Fibroblast of lung (primary cell): ENCODE measurements around the gene FAM13B. TPM values are rescaled to one million over a fixed set of nuclear protein-coding genes. Genes with fewer than 3 reads are reported as not detected.

ENCODE experiments used
- DNase-seq, 2 donors: peaks; one replicate each; pipeline versions ENCODE4 v3.0.0 to v3.0.0-alpha.2; 2010; ENCODE audit warnings: low read depth in 2 of 2
- H2AFZ ChIP-seq: 2 replicates; pipeline ENCODE4 v1.5.1; 2012; ENCODE audit warnings: low read length, control low read depth, inconsistent platforms
- H3K27ac ChIP-seq: 2 replicates; pipeline ENCODE4 v1.5.1; 2011; ENCODE audit warnings: low read length, control low read depth; ENCODE audit not compliant: insufficient read depth
- H3K27me3 ChIP-seq: 2 replicates; pipeline ENCODE4 v1.5.1; 2011; ENCODE audit warnings: mild to moderate bottlenecking, low read length; ENCODE audit not compliant: control insufficient read depth, insufficient read depth
- H3K36me3 ChIP-seq: 2 replicates; pipeline ENCODE4 v1.5.1; 2011; ENCODE audit warnings: low read length; ENCODE audit not compliant: control insufficient read depth, insufficient read depth
- H3K4me1 ChIP-seq: 2 replicates; pipeline ENCODE4 v1.5.1; 2011; ENCODE audit warnings: low read length; ENCODE audit not compliant: control insufficient read depth, insufficient read depth; ENCODE audit errors: extremely low read depth
- H3K4me2 ChIP-seq: 2 replicates; pipeline ENCODE4 v1.5.1; 2011; ENCODE audit warnings: low read length, control low read depth; ENCODE audit not compliant: insufficient read depth; ENCODE audit errors: extremely low read depth
- H3K4me3 ChIP-seq, 4 experiments: fragments of 200-600 bp in 1 of 4; sonication (generic) in 1 of 4; replicated peaks in 1 of 4; 2 replicates each; pipeline ENCODE4 v1.5.1; 2011 to 2016; ENCODE audit warnings: low read length in 4 of 4, low read depth in 3 of 4, mild to moderate bottlenecking in 3 of 4, control low read depth in 2 of 4, inconsistent platforms in 1 of 4, mixed read lengths in 1 of 4; ENCODE audit not compliant: insufficient read depth in 1 of 4; ENCODE audit errors: control extremely low read depth in 1 of 4
- H3K79me2 ChIP-seq: 2 replicates; pipeline ENCODE4 v1.5.1; 2012; ENCODE audit warnings: mild to moderate bottlenecking, low read length, inconsistent platforms; ENCODE audit not compliant: control insufficient read depth, insufficient read depth
- H3K9ac ChIP-seq: 2 replicates; pipeline ENCODE4 v1.5.1; 2011; ENCODE audit warnings: mild to moderate bottlenecking, low read length, control low read depth; ENCODE audit not compliant: insufficient read depth
- H3K9me3 ChIP-seq: 2 replicates; pipeline ENCODE4 v1.5.1; 2012; ENCODE audit warnings: low read depth, low read length; ENCODE audit not compliant: control insufficient read depth, insufficient read depth
- H4K20me1 ChIP-seq: 2 replicates; pipeline ENCODE4 v1.5.1; 2011; ENCODE audit warnings: low read length; ENCODE audit not compliant: control insufficient read depth, insufficient read depth; ENCODE audit errors: extremely low read depth
- EZH2 ChIP-seq: IDR thresholded peaks from 2 replicates; pipeline ENCODE4 v1.5.1; 2012; ENCODE audit warnings: low read length, control low read depth, mild to moderate bottlenecking; ENCODE audit errors: missing control alignments
- polyA plus RNA-seq, 2 donors: library from polyadenylated mRNA; depleted of rRNA in 1 of 2; stranded (reverse) in 1 of 2; unstranded in 1 of 2; fragments of >200 nt; gene quantifications; 2 replicates each; pipeline ENCODE4 v1.2.1, GENCODE V29; 2011 to 2012; ENCODE audit warnings: missing spikeins in 1 of 2
- total RNA-seq: library from RNA; depleted of rRNA; stranded (reverse); fragments of >200 nt; gene quantifications from 2 replicates; pipeline ENCODE4 v1.2.1, GENCODE V29; 2014
- TF ChIP-seq, protein P1 (sequence below), 2 donors: IDR thresholded peaks in 1 of 2; conservative IDR thresholded peaks in 1 of 2; 1 replicate in 1 of 2; 2 replicates in 1 of 2; pipeline ENCODE4 v1.5.1; 2011 to 2012; ENCODE audit warnings: low read length in 2 of 2, control low read depth in 1 of 2, inconsistent platforms in 1 of 2, low read depth in 1 of 2, mild to moderate bottlenecking in 1 of 2

The FAM13B gene
- total and polyA plus RNA-seq, 2 donors (not counting 1 experiment from before 2014, with no cell fraction given), result 20.7 to 25.1 TPM

DNA sequence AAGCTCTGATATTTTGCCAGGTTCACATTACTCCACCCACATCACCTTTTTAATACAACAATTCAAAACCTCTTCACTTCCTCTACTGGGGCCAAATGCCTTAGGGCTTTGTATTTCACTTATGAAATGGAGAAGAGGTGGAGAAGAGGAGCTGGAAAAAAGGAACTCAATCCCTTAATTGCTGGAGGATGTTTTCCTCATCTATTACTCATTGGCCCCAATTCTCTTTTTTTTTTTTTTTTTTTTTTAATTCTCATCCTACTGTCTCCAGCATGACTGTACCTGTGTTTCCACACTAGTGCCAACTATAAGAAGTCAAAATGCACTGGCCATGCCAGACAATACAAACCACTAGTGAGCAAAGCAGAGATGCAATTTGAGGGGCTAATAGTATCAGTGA lies 20.9 kb downstream of the FAM13B start:
- H3K79me2 ChIP-seq, result peaks cover 12% of the 10 kb centered on the region
- no peaks in the 10 kb centered on the region for H4K20me1 ChIP-seq
- no peak overlapping the region for H3K4me2 ChIP-seq
- no peak for TF ChIP-seq EZH2
- TF ChIP-seq, protein P1, sequence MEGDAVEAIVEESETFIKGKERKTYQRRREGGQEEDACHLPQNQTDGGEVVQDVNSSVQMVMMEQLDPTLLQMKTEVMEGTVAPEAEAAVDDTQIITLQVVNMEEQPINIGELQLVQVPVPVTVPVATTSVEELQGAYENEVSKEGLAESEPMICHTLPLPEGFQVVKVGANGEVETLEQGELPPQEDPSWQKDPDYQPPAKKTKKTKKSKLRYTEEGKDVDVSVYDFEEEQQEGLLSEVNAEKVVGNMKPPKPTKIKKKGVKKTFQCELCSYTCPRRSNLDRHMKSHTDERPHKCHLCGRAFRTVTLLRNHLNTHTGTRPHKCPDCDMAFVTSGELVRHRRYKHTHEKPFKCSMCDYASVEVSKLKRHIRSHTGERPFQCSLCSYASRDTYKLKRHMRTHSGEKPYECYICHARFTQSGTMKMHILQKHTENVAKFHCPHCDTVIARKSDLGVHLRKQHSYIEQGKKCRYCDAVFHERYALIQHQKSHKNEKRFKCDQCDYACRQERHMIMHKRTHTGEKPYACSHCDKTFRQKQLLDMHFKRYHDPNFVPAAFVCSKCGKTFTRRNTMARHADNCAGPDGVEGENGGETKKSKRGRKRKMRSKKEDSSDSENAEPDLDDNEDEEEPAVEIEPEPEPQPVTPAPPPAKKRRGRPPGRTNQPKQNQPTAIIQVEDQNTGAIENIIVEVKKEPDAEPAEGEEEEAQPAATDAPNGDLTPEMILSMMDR (conservative IDR thresholded peaks at IDR 0.05 in 1 of 2, IDR thresholded peaks at IDR 0.05 in 1 of 2; ENCODE audit: low read depth in 1 of 2, low read length in 2 of 2), result no peak
- no peaks in the 10 kb centered on the region for H3K4me1 ChIP-seq
- no peak overlapping the region for H2AFZ ChIP-seq
- H3K9me3 ChIP-seq, result no peaks in the 10 kb centered on the region
- peaks cover 6% of the 10 kb centered on the region for H3K36me3 ChIP-seq
- no peak overlapping the region for H3K27ac ChIP-seq
- H3K4me3 ChIP-seq, result no peak overlapping the region
- no peak for DNase-seq
- H3K27me3 ChIP-seq, result no peaks in the 10 kb centered on the region
- no peak overlapping the region for H3K9ac ChIP-seq

DNA sequence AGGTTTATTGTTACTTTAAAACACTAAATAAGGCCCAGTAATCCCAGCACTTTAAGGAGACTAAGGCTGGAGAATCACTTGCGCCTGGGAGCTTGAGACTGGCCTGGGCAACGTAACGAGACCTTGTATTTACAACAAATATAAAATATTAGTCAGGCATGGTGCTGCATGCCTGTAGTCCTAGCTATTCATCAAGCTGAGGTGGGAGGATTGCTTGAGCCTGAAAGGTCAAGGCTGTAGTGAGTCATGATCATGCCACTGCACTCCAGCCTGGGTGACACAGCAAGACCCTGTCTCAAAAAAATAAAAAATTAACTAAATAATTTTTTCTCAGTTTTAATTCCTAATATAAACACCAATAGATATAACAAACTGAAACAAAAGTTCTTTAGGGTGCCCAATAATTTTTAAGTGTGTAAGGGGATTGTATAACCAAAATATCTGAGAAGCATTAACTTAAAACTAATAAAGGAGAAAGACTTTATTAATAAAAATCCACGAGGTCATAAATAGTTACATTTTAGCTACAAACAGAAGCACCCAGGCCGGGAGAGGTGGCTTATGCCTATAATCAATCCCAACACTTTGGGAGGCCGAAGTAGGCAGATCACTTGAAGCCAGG lies 32.7 kb downstream of the FAM13B start:
- H3K36me3 ChIP-seq, result peaks cover 3% of the 10 kb centered on the region
- H4K20me1 ChIP-seq, result no peaks in the 10 kb centered on the region
- TF ChIP-seq, protein P1 (conservative IDR thresholded peaks at IDR 0.05 in 1 of 2, IDR thresholded peaks at IDR 0.05 in 1 of 2; ENCODE audit: low read depth in 1 of 2, low read length in 2 of 2), result no peak
- no peak for TF ChIP-seq EZH2
- no peaks in the 10 kb centered on the region for H3K27me3 ChIP-seq
- H3K4me1 ChIP-seq, result peaks cover 7% of the 10 kb centered on the region
- no peak overlapping the region for H2AFZ ChIP-seq
- peak; percentile 64 to 73 for DNase-seq
- peaks cover 24% of the 10 kb centered on the region for H3K79me2 ChIP-seq
- H3K27ac ChIP-seq, result peak overlapping the region; percentile 46
- no peak overlapping the region for H3K4me3 ChIP-seq
- no peaks in the 10 kb centered on the region for H3K9me3 ChIP-seq
- H3K9ac ChIP-seq, result no peak overlapping the region
- no peak overlapping the region for H3K4me2 ChIP-seq

DNA sequence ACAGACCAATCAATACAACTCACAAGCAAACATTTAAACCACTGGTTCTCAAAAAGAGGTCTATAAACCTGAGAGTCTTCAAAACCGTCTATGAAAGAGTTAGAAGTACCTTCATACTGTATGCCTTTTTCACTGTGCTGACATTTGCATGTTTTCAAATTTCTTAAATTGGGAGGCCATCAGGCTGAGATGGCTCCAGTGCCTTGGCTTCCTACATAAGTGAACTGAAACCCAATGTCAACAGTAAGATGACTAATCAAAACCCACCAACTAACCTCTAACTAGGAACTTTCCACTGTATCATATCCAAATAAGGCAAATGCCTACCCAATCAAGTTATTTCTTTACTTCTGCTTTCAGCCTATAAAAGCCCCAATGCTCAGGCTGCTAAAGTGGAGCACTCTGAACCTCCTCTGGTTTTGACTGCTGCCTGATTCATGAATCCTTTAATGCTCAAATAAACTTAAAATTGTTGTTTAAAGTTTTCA lies 35.1 kb downstream of the FAM13B start:
- DNase-seq, result peak; percentile 27 to 41
- H3K27ac ChIP-seq, result no peak overlapping the region
- peaks cover 3% of the 10 kb centered on the region for H3K36me3 ChIP-seq
- H3K9ac ChIP-seq, result no peak overlapping the region
- H3K4me1 ChIP-seq, result peaks cover 7% of the 10 kb centered on the region
- no peaks in the 10 kb centered on the region for H3K9me3 ChIP-seq
- H4K20me1 ChIP-seq, result no peaks in the 10 kb centered on the region
- peaks cover 31% of the 10 kb centered on the region for H3K79me2 ChIP-seq
- no peak for TF ChIP-seq EZH2
- TF ChIP-seq, protein P1 (conservative IDR thresholded peaks at IDR 0.05 in 1 of 2, IDR thresholded peaks at IDR 0.05 in 1 of 2; ENCODE audit: low read depth in 1 of 2, low read length in 2 of 2), result no peak
- H3K27me3 ChIP-seq, result no peaks in the 10 kb centered on the region
- H2AFZ ChIP-seq, result no peak overlapping the region
- no peak overlapping the region for H3K4me2 ChIP-seq
- H3K4me3 ChIP-seq, result no peak overlapping the region
